HEK293 (cell line): Measurements from ENCODE around the gene TMEM41B.
A peak's percentile ranks its signal among the peaks of the same experiment; 100 is the strongest.
"Not testable (repeated sequence)": the region's sequence is repeated elsewhere in the genome, so short reads cannot be mapped to it uniquely, and the experiment has no call there.

Experiments used
- CTCF ChIA-PET: fragments of 350-600 bp; formaldehyde crosslinking; extraction: SDS; loops from one replicate; lab custom pipeline; 2021; ENCODE audit warnings: antibody characterized with exemption; lab: Yijun Ruan, JAX
- POLR2A ChIA-PET: fragments of 300-600 bp; formaldehyde crosslinking; extraction: SDS; loops from one replicate; lab custom pipeline; 2020; ENCODE audit warnings: antibody characterized with exemption, inconsistent platforms; lab: Yijun Ruan, JAX
- H3K27ac ChIP-seq: fragments of 200-500 bp; sonication (Bioruptor generic); 2 replicates; pipeline ENCODE4 v1.5.1; 2014; ENCODE audit warnings: low read depth, low read length, control low read depth, inconsistent platforms; ENCODE audit errors: extremely low read depth
- H3K36me3 ChIP-seq, 2 experiments: fragments of 200-500 bp in 1 of 2; sonication (Bioruptor generic) in 1 of 2; 1 replicate in 1 of 2; 2 replicates in 1 of 2; pipeline ENCODE4 v1.5.1; 2014 to 2017; ENCODE audit warnings: inconsistent platforms in 2 of 2, low read length in 2 of 2; ENCODE audit not compliant: control insufficient read depth in 2 of 2, insufficient read depth in 1 of 2
- H3K4me1 ChIP-seq: fragments of 200-500 bp; sonication (Bioruptor generic); 2 replicates; pipeline ENCODE4 v1.5.1; 2014; ENCODE audit warnings: mild to moderate bottlenecking, low read length, inconsistent platforms; ENCODE audit not compliant: control insufficient read depth, insufficient read depth
- H3K4me3 ChIP-seq: 2 replicates; pipeline ENCODE4 v1.5.1; 2011; ENCODE audit warnings: low read depth, mild to moderate bottlenecking, control low read depth, low read length, moderate library complexity
- H3K9me3 ChIP-seq: fragments of 200-500 bp; sonication (Bioruptor generic); 2 replicates; pipeline ENCODE4 v1.5.1; 2014; ENCODE audit warnings: low read depth, low read length, inconsistent platforms; ENCODE audit not compliant: control insufficient read depth, insufficient read depth
- SCRT2 ChIP-seq: fragments of 450-650 bp; formaldehyde crosslinking; IDR thresholded peaks from 2 replicates; pipeline ENCODE4 v1.5.1; 2016; ENCODE audit warnings: missing biosample characterization, missing genetic modification characterization
- ZBTB49 ChIP-seq: fragments of 450-650 bp; formaldehyde crosslinking; IDR thresholded peaks from 2 replicates; pipeline ENCODE4 v1.5.1; 2016; ENCODE audit warnings: missing biosample characterization, missing genetic modification characterization, low read depth
- ZEB2 ChIP-seq: fragments of 450-650 bp; formaldehyde crosslinking; IDR thresholded peaks from 2 replicates; pipeline ENCODE4 v1.5.1; 2016; ENCODE audit warnings: missing biosample characterization, missing genetic modification characterization
- ZNF121 ChIP-seq: fragments of 450-650 bp; formaldehyde crosslinking; IDR thresholded peaks from 2 replicates; pipeline ENCODE4 v1.5.1; 2016; ENCODE audit warnings: missing biosample characterization, missing genetic modification characterization
- ZNF146 ChIP-seq: fragments of 450-650 bp; formaldehyde crosslinking; IDR thresholded peaks from 2 replicates; pipeline ENCODE4 v1.5.1; 2016; ENCODE audit warnings: missing biosample characterization, missing genetic modification characterization
- ZNF302 ChIP-seq: fragments of 450-650 bp; formaldehyde crosslinking; IDR thresholded peaks from 2 replicates; pipeline ENCODE4 v1.5.1; 2016; ENCODE audit warnings: missing biosample characterization, missing genetic modification characterization, low read depth
- ZNF37A ChIP-seq: fragments of 450-650 bp; IDR thresholded peaks from 2 replicates; pipeline ENCODE4 v1.5.1; 2018; ENCODE audit warnings: missing biosample characterization, missing genetic modification characterization
- ZNF549 ChIP-seq: fragments of 450-650 bp; IDR thresholded peaks from 2 replicates; pipeline ENCODE4 v1.5.1; 2018; ENCODE audit warnings: missing biosample characterization, missing genetic modification characterization, mild to moderate bottlenecking, inconsistent platforms, moderate library complexity
- ZNF707 ChIP-seq: fragments of 450-650 bp; formaldehyde crosslinking; IDR thresholded peaks from 2 replicates; pipeline ENCODE4 v1.5.1; 2016; ENCODE audit warnings: missing biosample characterization, missing genetic modification characterization
- ZNF776 ChIP-seq: fragments of 450-650 bp; formaldehyde crosslinking; IDR thresholded peaks from 2 replicates; pipeline ENCODE4 v1.5.0; 2017; ENCODE audit warnings: missing biosample characterization, missing genetic modification characterization, borderline replicate concordance
- ZNF830 ChIP-seq: fragments of 450-650 bp; IDR thresholded peaks from 2 replicates; pipeline ENCODE4 v1.5.0; 2018; ENCODE audit warnings: missing biosample characterization, missing genetic modification characterization, low read depth, mild to moderate bottlenecking, moderate library complexity
- ZSCAN30 ChIP-seq: fragments of 450-650 bp; IDR thresholded peaks from 2 replicates; pipeline ENCODE4 v1.5.1; 2018; ENCODE audit warnings: missing biosample characterization, mild to moderate bottlenecking, missing genetic modification characterization, moderate library complexity
- ZSCAN5A ChIP-seq: fragments of 450-650 bp; formaldehyde crosslinking; IDR thresholded peaks from 2 replicates; pipeline ENCODE4 v1.5.1; 2016; ENCODE audit warnings: missing biosample characterization, missing genetic modification characterization

Gene TMEM41B

GRCh38 chr11:9250139-9250582 is 64.2 kb downstream of the TMEM41B start:
- Histone ChIP-seq H3K27ac (no peak overlapping the region), H3K4me1 (no peaks in the 10 kb centered on the region), H3K4me3 (no peak overlapping the region), H3K9me3 (no peaks in the 10 kb centered on the region), H3K36me3 (no peaks in the 10 kb centered on the region)
- ChIA-PET CTCF (interaction anchor here (0.6 kb wide), 1 partner anchor 13 kb away, joined by 4 read pairs; no protein-coding TSS in a partner anchor), POLR2A (no interaction called here)
- TF ChIP-seq ZNF776 (tag by site-specific recombination) (no peak), ZNF830 (tag by site-specific recombination) (no peak), ZNF37A (tag by site-specific recombination) (no peak), ZBTB49 (tag by site-specific recombination) (no peak), ZNF707 (tag by site-specific recombination) (no peak), ZEB2 (tag by site-specific recombination) (no peak), ZNF302 (no peak), ZSCAN5A (tag by site-specific recombination) (no peak)

GRCh38 chr11:9249252-9249651 is 65.1 kb downstream of the TMEM41B start:
- Histone ChIP-seq H3K9me3 (no peaks in the 10 kb centered on the region), H3K36me3 (no peaks in the 10 kb centered on the region), H3K4me1 (no peaks in the 10 kb centered on the region), H3K4me3 (no peak overlapping the region), H3K27ac (no peak overlapping the region)
- TF ChIP-seq ZNF146 (tag by site-specific recombination) (no peak), ZNF121 (tag by site-specific recombination) (peak; percentile 51; the same call in 1 of the 2 replicates), ZSCAN30 (tag by site-specific recombination) (no peak)
- ChIA-PET CTCF (no interaction called here), POLR2A (no interaction called here)

DNA sequence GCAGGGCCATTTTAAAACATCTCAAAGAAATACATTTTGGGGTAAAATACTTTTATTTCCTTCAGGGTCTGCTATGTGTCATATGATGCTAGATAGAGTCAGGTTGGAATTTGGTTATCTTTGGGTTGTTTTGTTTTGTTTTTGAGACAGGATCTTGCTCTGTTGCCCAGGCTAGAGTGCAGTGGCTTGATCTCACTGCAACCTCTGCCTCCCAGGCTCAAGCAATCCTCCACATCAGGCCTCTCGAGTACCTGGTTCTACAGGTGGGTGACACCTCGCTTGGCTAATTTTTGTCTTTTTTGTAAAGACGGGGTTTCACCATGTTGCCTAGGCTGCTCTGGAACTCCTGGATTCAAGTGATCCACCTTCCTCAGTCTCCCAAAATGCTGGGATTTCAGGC is 66.5 kb downstream of the TMEM41B start:
- Histone ChIP-seq H3K4me1 (no peaks in the 10 kb centered on the region), H3K27ac (no peak overlapping the region), H3K9me3 (no peaks in the 10 kb centered on the region), H3K36me3 (no peaks in the 10 kb centered on the region), H3K4me3 (no peak overlapping the region)
- CTCF ChIA-PET = interaction anchor here (0.6 kb wide), 1 partner anchor 204 kb away, joined by 3 read pairs; no protein-coding TSS in a partner anchor
- TF ChIP-seq ZNF121 (tag by site-specific recombination) (peak; percentile 52; the same call in 1 of the 2 replicates), ZNF549 (tag by site-specific recombination) (no peak), SCRT2 (0 out of 2 replicates have a peak, but pooled peaks have one; percentile 14)
- POLR2A ChIA-PET = interaction anchor here (0.6 kb wide), 1 partner anchor 56 kb away, joined by 3 read pairs; no protein-coding TSS in a partner anchor

DNA sequence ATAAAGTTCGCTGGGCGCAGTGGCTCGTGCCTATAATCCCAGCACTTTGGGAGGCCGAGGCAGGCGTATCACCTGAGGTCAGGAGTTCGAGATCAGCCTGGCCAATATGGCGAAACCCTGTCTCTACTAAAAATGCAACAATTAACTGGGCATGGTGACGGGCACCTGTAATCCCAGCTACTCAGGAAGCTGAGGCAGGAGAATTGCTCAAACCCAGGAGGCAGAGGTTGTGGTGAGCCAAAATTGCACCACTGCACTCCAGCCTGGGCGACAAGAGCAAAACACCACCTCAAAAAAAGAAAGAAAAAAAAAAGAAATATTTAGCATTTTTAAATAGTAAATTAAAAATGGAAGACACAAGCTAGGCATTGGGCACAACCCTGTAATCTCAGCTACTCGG is 78.2 kb downstream of the TMEM41B start:
- H3K4me3 ChIP-seq, H3K36me3 ChIP-seq, H3K27ac ChIP-seq, CTCF ChIA-PET, H3K9me3 ChIP-seq, POLR2A ChIA-PET, H3K4me1 ChIP-seq: not testable (repeated sequence)
